Central memory CD8-positive, alpha-beta T cell (primary cell): ENCODE measurements around the gene CFAP20DC.
"Not testable (repeated sequence)": the region's sequence is repeated elsewhere in the genome, so short reads cannot be mapped to it uniquely, and the experiment has no call there.

Source experiments
- ATAC-seq: fragments of 150-1000 bp; cut with Tn5 transposase; replicated peaks from 2 replicates; pipeline ENCODE4 v1.10.0; 2022; ENCODE audit warnings: mild to moderate bottlenecking, moderate FRiP score, moderate number of reproducible peaks; ENCODE audit not compliant: poor library complexity, severe bottlenecking; ENCODE audit errors: extremely low read depth
- DNase-seq, 2 donors: peaks; one replicate each; pipeline ENCODE4 v3.0.0; 2021; ENCODE audit warnings: low spot score in 2 of 2
- H3K27ac Mint-ChIP-seq: one replicate; pipeline ENCODE4 v1.8.0; 2022; ENCODE audit warnings: low read depth, mild to moderate bottlenecking, moderate library complexity, mixed read lengths
- H3K27me3 Mint-ChIP-seq: one replicate; pipeline ENCODE4 v1.8.0; 2022; ENCODE audit warnings: mixed read lengths
- H3K36me3 Mint-ChIP-seq: one replicate; pipeline ENCODE4 v1.8.0; 2022; ENCODE audit warnings: mild to moderate bottlenecking, moderate library complexity, mixed read lengths; ENCODE audit not compliant: insufficient read depth
- H3K4me1 Mint-ChIP-seq: one replicate; pipeline ENCODE4 v1.8.0; 2022; ENCODE audit warnings: mixed read lengths
- H3K4me3 Mint-ChIP-seq: one replicate; pipeline ENCODE4 v1.8.0; 2022; ENCODE audit warnings: mild to moderate bottlenecking, moderate library complexity, mixed read lengths
- H3K9me3 Mint-ChIP-seq: one replicate; pipeline ENCODE4 v1.8.0; 2022; ENCODE audit warnings: mixed read lengths

CFAP20DC gene

DNA sequence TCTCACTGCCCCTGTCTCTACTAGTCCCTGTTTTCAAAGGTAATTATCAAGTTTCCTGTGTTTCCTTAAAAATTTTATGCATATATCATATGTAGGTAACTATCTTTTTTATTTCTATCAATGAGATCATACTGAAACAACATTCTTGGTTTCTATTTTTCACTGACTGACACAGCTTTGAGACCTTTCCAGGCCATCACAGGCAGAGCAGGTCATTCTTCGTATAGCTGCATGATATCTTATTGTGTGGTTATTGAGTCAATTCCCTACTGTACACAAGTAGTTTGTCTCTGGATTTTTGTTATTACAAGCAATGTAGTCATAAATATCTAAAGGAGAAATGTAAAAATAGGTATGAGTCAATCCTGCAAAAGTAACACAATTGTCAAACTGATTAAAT lies 169.6 kb downstream of the CFAP20DC start:
- ATAC-seq: no peak
- DNase-seq: no peak

DNA sequence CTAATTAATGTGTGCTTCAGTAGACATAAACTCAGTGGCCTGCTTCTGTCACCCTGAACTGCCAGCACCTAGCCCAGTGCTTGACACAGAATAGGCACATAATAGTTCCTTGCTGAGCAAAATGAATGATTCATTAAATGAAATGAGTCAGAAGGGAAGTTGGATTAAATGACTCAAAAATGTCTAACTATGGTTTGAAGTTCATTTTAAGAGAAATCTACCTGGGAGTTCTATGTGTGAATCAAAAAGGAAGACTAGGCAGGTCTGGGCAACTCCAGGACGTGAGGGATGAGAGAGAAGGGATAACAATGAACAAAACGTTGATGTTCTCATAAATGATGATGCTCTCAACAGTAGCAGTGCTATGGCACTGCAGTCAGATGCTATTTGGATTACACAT lies 175.0 kb downstream of the CFAP20DC start:
- Mint-ChIP-seq H3K27ac (no peak overlapping the region), H3K27me3 (peaks cover 9% of the 10 kb centered on the region), H3K4me3 (no peak overlapping the region), H3K36me3 (no peaks in the 10 kb centered on the region), H3K4me1 (no peaks in the 10 kb centered on the region), H3K9me3 (no peaks in the 10 kb centered on the region)
- ATAC-seq (no peak), DNase-seq (no peak)

More for the DNA sequence above, 169.6 kb downstream of the CFAP20DC start:
- H3K36me3 Mint-ChIP-seq: no peaks in the 10 kb centered on the region
- no peak overlapping the region for H3K27ac Mint-ChIP-seq
- no peaks in the 10 kb centered on the region for H3K9me3 Mint-ChIP-seq
- H3K27me3 Mint-ChIP-seq: peaks cover 9% of the 10 kb centered on the region
- no peak overlapping the region for H3K4me3 Mint-ChIP-seq
- no peaks in the 10 kb centered on the region for H3K4me1 Mint-ChIP-seq

DNA sequence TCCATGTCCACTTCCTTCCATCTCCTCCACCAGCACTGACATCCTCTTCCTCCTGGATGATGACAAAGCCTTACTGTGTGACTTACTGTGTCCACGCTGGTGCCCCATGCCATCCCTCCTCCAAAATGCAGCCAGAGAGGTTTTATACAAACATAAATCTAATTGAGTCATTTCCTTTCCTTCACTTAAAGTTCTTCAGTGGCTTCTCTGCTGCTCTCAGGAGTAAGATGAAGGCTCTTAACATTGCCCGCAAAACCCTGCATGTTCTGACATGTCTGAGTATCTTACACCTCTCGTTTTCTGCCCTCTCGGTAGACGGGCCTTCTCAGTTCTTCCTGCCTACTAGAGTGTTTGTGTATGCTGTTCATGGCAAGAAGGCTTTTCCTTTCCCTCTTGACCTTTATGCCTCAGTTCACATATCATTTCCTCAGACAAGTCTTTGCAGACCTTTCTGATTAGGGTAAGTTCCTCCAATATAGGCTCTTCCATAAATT lies 175.5 kb downstream of the CFAP20DC start:
- ATAC-seq: no peak
- no peaks in the 10 kb centered on the region for H3K4me1 Mint-ChIP-seq
- H3K27me3 Mint-ChIP-seq: peaks cover 9% of the 10 kb centered on the region
- no peak overlapping the region for H3K4me3 Mint-ChIP-seq
- DNase-seq: no peak
- no peaks in the 10 kb centered on the region for H3K9me3 Mint-ChIP-seq
- H3K36me3 Mint-ChIP-seq: no peaks in the 10 kb centered on the region
- H3K27ac Mint-ChIP-seq: no peak overlapping the region

DNA sequence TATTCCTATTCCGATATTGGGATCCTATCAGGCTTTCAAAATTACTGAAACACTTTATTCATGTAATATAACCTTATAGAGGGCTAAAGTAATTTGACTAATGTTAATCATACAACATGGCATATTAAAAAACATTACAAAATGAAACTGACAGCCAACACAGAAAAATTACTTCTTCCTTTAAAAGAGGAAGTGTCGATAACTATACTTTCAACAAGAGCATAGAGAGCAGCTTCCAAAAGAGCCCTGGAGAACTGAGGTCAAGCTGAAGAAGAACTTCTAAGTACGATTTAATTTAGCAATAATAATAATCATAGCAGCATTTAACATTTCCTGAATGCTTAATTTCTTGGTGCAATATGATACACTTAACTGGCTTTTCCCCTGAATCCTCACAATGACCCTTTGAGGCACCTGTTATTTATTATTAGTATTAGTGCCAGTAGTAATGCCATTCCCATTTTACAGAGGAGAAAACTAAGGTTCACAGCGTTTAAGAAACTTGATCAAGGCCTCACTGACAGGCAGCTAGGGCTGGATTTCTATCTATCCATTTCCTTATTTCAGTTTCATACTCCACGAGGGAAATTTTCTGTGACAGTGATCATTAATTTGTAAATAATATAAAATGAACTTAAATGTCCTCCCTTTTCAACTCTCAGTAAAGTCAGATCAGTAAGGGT lies 181.6 kb downstream of the CFAP20DC start:
- no peak for ATAC-seq
- no peaks in the 10 kb centered on the region for H3K9me3 Mint-ChIP-seq
- H3K27me3 Mint-ChIP-seq: no peaks in the 10 kb centered on the region
- no peak overlapping the region for H3K4me3 Mint-ChIP-seq
- DNase-seq: no peak
- no peaks in the 10 kb centered on the region for H3K4me1 Mint-ChIP-seq
- no peak overlapping the region for H3K27ac Mint-ChIP-seq
- H3K36me3 Mint-ChIP-seq: no peaks in the 10 kb centered on the region

DNA sequence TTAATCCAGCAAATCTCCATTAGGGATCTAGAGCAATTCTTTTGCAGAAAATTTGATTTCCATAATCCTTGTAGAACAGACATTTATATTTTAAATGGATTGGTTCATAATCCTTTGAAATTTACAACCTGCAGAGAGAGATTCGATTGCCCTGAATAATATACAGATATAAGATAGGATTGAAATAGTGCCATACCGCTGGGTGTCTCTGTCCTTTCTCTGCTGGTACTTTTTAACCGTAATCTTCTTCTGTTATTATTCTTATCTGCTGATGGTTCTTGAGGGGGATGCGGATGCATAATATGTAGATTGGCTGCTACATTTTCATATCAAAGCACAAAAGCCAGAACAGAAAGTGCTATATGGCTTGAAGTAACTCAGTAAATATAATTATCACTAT lies 182.2 kb downstream of the CFAP20DC start:
- ATAC-seq (no peak), DNase-seq (no peak)
- Mint-ChIP-seq H3K4me3 (no peak overlapping the region), H3K27ac (no peak overlapping the region), H3K27me3 (no peaks in the 10 kb centered on the region), H3K9me3 (no peaks in the 10 kb centered on the region), H3K4me1 (no peaks in the 10 kb centered on the region), H3K36me3 (no peaks in the 10 kb centered on the region)

DNA sequence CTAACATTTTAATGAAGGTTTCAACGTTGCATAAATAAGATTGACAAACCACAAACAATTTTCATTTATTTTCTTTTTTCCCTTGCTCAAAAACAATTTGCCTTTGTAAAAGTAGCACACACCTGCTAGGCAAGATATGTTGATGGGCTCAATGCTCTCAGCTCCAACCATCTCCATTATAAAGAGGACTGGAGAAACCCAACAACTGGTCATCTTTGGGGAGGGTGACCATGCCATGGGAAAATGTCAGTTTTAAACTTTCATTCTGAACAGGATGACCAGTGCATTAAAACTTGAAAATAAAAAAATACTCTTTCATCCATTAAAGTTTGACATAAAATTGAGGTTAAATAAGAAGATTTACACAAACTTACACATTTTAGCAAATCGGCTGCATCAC lies 183.7 kb downstream of the CFAP20DC start:
- DNase-seq (no peak), ATAC-seq (no peak)
- Mint-ChIP-seq H3K4me1 (no peaks in the 10 kb centered on the region), H3K9me3 (no peaks in the 10 kb centered on the region), H3K4me3 (no peak overlapping the region), H3K36me3 (no peaks in the 10 kb centered on the region), H3K27me3 (no peaks in the 10 kb centered on the region), H3K27ac (no peak overlapping the region)

DNA sequence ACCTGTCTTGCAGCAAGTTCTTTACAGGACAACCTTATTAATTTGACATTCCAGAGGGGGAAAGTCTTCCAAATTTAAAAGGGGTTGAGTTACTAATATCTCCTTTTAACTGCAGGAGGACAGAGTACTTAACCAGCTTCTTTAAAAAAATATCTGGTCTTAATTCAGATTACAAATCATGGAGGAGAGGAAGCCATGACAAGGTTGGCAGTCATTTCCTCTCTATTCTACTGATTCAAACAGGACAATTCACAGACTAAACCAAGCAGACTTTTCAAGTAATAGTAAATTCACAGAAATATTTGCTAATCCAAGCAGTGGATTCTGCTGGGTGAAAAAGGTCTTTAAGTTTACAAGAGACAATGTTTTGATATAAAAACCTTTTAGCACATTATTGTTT lies 185.3 kb downstream of the CFAP20DC start:
- DNase-seq: no peak
- H3K9me3 Mint-ChIP-seq: no peaks in the 10 kb centered on the region
- H3K36me3 Mint-ChIP-seq: no peaks in the 10 kb centered on the region
- no peak overlapping the region for H3K4me3 Mint-ChIP-seq
- no peak for ATAC-seq
- no peak overlapping the region for H3K27ac Mint-ChIP-seq
- no peaks in the 10 kb centered on the region for H3K27me3 Mint-ChIP-seq
- H3K4me1 Mint-ChIP-seq: no peaks in the 10 kb centered on the region

DNA sequence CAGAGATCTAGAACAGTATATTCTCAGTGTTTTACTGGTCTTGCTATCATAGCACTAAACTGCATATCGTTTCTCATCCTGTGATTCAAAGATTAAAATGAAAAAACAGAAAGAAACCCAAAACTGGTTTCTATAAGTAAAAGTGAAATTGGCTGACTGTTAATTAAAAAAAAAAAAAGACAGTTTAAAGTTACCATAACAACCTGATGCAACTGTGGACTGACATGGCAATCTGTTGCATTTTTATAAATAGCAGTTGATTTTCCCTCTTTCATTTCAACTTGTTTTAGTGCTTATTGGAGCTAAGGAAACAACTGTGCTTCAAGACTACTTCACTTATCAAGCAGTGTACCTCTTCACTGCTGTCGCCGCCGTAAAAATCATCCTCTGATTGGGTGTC lies 186.6 kb downstream of the CFAP20DC start:
- H3K4me1 Mint-ChIP-seq: no peaks in the 10 kb centered on the region

DNA sequence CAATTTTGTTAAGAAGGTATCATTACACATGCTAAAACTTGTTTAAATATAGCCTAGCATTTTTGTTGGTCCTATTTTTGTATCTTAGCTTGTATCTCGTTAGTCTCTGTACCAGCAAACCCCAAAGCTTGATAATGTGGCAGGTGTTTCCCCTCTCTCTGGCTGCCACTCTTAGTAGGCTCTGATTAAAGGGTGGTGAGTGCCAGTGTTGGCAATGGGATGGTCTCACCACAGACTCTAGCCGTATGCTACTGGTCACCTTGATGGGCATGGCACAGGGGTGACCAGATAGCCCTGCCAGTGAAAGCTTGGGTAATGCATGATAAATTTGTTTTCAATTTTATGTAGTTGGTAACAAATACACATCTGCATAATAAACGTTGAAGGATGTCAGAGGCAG lies 188.3 kb downstream of the CFAP20DC start:
- ATAC-seq (no peak), DNase-seq (no peak)
- Mint-ChIP-seq H3K9me3 (no peaks in the 10 kb centered on the region), H3K36me3 (no peaks in the 10 kb centered on the region), H3K4me1 (no peaks in the 10 kb centered on the region), H3K27ac (no peak overlapping the region), H3K27me3 (no peaks in the 10 kb centered on the region), H3K4me3 (no peak overlapping the region)

More for the DNA sequence above, 186.6 kb downstream of the CFAP20DC start:
- no peaks in the 10 kb centered on the region for H3K9me3 Mint-ChIP-seq
- H3K27ac Mint-ChIP-seq: no peak overlapping the region
- ATAC-seq (no peak), DNase-seq (no peak)
- no peaks in the 10 kb centered on the region for H3K36me3 Mint-ChIP-seq
- no peak overlapping the region for H3K4me3 Mint-ChIP-seq
- H3K27me3 Mint-ChIP-seq: no peaks in the 10 kb centered on the region

DNA sequence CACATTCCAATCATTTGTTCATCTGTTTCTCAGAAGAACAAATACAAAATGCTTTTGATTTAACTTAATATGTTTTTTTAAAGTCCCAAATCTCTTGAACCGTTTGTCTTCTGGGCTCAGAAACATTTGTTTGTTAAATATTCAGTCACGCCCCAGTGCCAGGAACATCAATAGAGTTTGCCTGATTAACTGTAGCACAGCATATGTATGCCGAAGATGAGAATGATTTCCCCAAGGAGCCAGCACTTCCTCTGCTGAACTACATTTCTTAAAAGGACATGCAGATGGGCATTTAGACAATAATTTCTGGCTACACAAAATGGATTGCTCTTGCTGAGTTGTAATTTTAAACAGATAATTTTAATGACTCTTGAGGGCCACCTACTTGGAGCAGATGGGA lies 191.7 kb downstream of the CFAP20DC start:
- Mint-ChIP-seq H3K36me3 (no peaks in the 10 kb centered on the region), H3K27me3 (no peaks in the 10 kb centered on the region), H3K27ac (no peak overlapping the region), H3K4me1 (no peaks in the 10 kb centered on the region), H3K4me3 (no peak overlapping the region), H3K9me3 (no peaks in the 10 kb centered on the region)
- no peak for ATAC-seq
- DNase-seq: no peak

DNA sequence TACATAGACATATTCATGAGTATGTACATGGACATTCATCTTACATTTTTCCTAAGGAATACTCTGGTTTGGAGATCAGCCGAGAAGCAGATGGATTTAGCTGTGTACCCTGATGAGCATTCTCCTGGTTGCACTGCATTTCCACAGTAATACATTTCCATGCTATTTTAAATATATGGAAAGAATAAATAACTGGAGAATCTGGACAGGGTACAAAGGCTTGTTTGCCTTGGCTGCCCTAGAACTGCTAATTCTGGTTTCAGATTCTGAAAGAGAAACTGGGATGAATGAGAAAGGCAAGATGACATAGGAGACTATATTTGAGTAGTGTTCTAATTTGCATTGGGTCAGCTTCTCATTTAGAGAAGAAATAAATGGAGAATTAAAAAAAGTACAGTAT lies 192.4 kb downstream of the CFAP20DC start:
- no peaks in the 10 kb centered on the region for H3K9me3 Mint-ChIP-seq
- H3K27me3 Mint-ChIP-seq: no peaks in the 10 kb centered on the region
- no peaks in the 10 kb centered on the region for H3K4me1 Mint-ChIP-seq
- H3K36me3 Mint-ChIP-seq: no peaks in the 10 kb centered on the region
- H3K27ac Mint-ChIP-seq: no peak overlapping the region
- H3K4me3 Mint-ChIP-seq: no peak overlapping the region
- no peak for DNase-seq
- no peak for ATAC-seq

DNA sequence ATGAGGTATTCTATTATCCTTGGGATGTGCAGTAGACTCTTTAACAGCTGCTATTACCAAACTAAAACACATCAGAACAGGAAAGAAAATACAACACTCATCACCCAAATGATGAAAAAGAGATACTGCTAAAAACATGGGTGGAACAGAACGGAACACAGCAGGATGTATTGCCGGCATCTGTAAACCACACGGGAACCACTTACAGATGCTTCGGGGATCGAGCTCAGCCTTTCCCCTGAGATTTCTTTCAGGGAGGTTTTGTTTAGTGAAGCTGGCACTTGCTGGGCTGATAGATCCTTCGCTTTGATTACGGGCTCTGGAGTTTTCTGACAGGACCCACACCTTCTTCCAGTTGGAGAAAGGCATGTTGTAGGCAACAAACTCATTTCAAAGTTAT lies 201.0 kb downstream of the CFAP20DC start:
- H3K9me3 Mint-ChIP-seq: no peaks in the 10 kb centered on the region
- DNase-seq: no peak
- ATAC-seq: no peak
- no peaks in the 10 kb centered on the region for H3K36me3 Mint-ChIP-seq
- H3K27me3 Mint-ChIP-seq: no peaks in the 10 kb centered on the region
- no peaks in the 10 kb centered on the region for H3K4me1 Mint-ChIP-seq
- H3K4me3 Mint-ChIP-seq: no peak overlapping the region
- no peak overlapping the region for H3K27ac Mint-ChIP-seq

DNA sequence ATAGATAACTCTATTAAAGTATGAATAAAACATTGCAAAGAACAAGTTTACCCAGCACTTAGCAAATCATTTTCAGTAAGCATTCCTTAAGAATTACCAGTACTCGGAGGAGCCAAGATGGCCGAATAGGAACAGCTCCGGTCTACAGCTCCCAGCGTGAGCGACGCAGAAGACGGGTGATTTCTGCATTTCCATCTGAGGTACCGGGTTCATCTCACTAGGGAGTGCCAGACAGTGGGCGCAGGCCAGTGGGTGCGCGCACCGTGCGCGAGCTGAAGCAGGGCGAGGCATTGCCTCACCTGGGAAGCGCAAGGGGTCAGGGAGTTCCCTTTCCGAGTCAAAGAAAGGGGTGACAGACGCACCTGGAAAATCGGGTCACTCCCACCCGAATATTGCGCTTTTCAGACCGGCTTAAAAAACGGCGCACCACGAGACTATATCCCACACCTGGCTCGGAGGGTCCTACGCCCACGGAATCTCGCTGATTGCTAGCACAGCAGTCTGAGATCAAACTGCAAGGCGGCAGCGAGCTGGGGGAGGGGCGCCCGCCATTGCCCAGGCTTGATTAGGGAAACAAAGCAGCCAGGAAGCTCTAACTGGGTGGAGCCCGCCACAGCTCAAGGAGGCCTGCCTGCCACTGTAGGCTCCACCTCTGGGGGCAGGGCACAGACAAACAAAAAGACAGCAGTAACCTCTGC lies 207.6 kb downstream of the CFAP20DC start:
- ATAC-seq, H3K27ac Mint-ChIP-seq, H3K4me3 Mint-ChIP-seq, H3K27me3 Mint-ChIP-seq, DNase-seq, H3K36me3 Mint-ChIP-seq, H3K9me3 Mint-ChIP-seq, H3K4me1 Mint-ChIP-seq: not testable (repeated sequence)
